PC-3 (cell line): ENCODE data around the gene FMO2. TPM values are rescaled to one million over a fixed set of nuclear protein-coding genes. Genes with fewer than 3 reads are reported as not detected.

Experiments used
- ATAC-seq: fragments of 200-7000 bp; cut with Tn5 transposase; 2 replicates; pipeline ENCODE4 v1.9.1; 2020; ENCODE audit warnings: mild to moderate bottlenecking, moderate library complexity
- BruUV-seq: library from RNA; stranded (reverse); fragments of 400-500 nt; replicated peaks from 2 replicates; lab custom pipeline; 2021; lab: Mats Ljungman, UMichigan
- CTCF ChIA-PET: fragments of 300-600 bp; sonication (Branson Sonifier 250); formaldehyde crosslinking; loops from one replicate; lab custom pipeline; 2022; ENCODE audit warnings: antibody characterized with exemption; lab: Charles Lee
- POLR2A ChIA-PET: fragments of 300-600 bp; sonication (Branson Sonifier 250); formaldehyde crosslinking; loops from one replicate; lab custom pipeline; 2022; ENCODE audit warnings: antibody characterized with exemption; ENCODE audit not compliant: unreplicated experiment; lab: Charles Lee
- DNase-seq: peaks from one replicate; pipeline ENCODE4 v3.0.0-alpha.2; 2015
- H2AFZ ChIP-seq: fragments of 300-600 bp; sonication (generic); 2 replicates; pipeline ENCODE4 v1.6.0; 2016; ENCODE audit warnings: antibody characterized with exemption, low read length
- H3F3A ChIP-seq: fragments of 300-600 bp; sonication (generic); one replicate; pipeline ENCODE4 v1.6.0; 2017; ENCODE audit warnings: antibody characterized with exemption, low read length, control low read depth, mild to moderate bottlenecking; ENCODE audit not compliant: unreplicated experiment
- H3K27ac ChIP-seq: fragments of 300-600 bp; sonication (generic); 2 replicates; pipeline ENCODE4 v1.5.1; 2016; ENCODE audit warnings: mild to moderate bottlenecking, low read length
- H3K27me3 ChIP-seq: fragments of 300-600 bp; sonication (generic); 2 replicates; pipeline ENCODE4 v1.6.1; 2016; ENCODE audit warnings: low read length, mixed read lengths
- H3K36me3 ChIP-seq: fragments of 300-600 bp; sonication (generic); 2 replicates; pipeline ENCODE4 v1.6.1; 2016; ENCODE audit warnings: low read depth, mixed run types, low read length, mixed read lengths
- H3K4me1 ChIP-seq: fragments of 300-600 bp; sonication (generic); 2 replicates; pipeline ENCODE4 v1.5.1; 2016; ENCODE audit warnings: low read length; ENCODE audit not compliant: insufficient read depth
- H3K4me2 ChIP-seq: fragments of 300-600 bp; sonication (generic); 2 replicates; pipeline ENCODE4 v1.6.0; 2016; ENCODE audit warnings: low read length
- H3K4me3 ChIP-seq: fragments of 300-600 bp; sonication (generic); 2 replicates; pipeline ENCODE4 v1.5.1; 2016; ENCODE audit warnings: mild to moderate bottlenecking, low read length, mixed read lengths
- H3K79me2 ChIP-seq: fragments of 300-600 bp; sonication (generic); 2 replicates; pipeline ENCODE4 v1.6.1; 2017; ENCODE audit warnings: low read length, mixed read lengths
- H3K9ac ChIP-seq: fragments of 300-600 bp; sonication (generic); 2 replicates; pipeline ENCODE4 v1.6.0; 2016; ENCODE audit warnings: mild to moderate bottlenecking, low read length
- H3K9me2 ChIP-seq: fragments of 300-600 bp; sonication (generic); replicated peaks from 2 replicates; pipeline ENCODE4 v1.6.1; 2016; ENCODE audit warnings: mixed run types, low read length, mixed read lengths
- H3K9me3 ChIP-seq: fragments of 300-600 bp; sonication (generic); 2 replicates; pipeline ENCODE4 v1.6.1; 2016; ENCODE audit warnings: low read length, mixed read lengths
- H4K20me1 ChIP-seq: fragments of 300-600 bp; sonication (generic); 2 replicates; pipeline ENCODE4 v1.6.1; 2016; ENCODE audit warnings: low read length, mixed read lengths
- EZH2 ChIP-seq: fragments of 300-600 bp; sonication (generic); IDR thresholded peaks from one replicate; pipeline ENCODE4 v1.6.1; 2017; ENCODE audit warnings: antibody characterized with exemption, mild to moderate bottlenecking, low read length; ENCODE audit not compliant: unreplicated experiment
- EZH2phosphoT487 ChIP-seq: fragments of 300-600 bp; sonication (generic); IDR thresholded peaks from 2 replicates; pipeline ENCODE4 v1.6.1; 2018; ENCODE audit warnings: mild to moderate bottlenecking, antibody characterized with exemption, low read length, borderline replicate concordance
- intact Hi-C: fragments of 100-400 bp; cut with micrococcal nuclease; formaldehyde crosslinking; loops from 2 replicates; pipeline ENCODE4 v1.9.0; 2023
- total RNA-seq: library from RNA; depleted of rRNA; stranded (reverse); fragments of >200 nt; gene quantifications from 2 replicates; pipeline ENCODE4 v1.2.3, GENCODE V29; 2014
- TF ChIP-seq, protein P1 (sequence below): fragments of 300-600 bp; sonication (generic); conservative IDR thresholded peaks from 2 replicates; pipeline ENCODE4 v1.5.1; 2017; ENCODE audit warnings: antibody characterized with exemption, low read depth, mild to moderate bottlenecking, low read length

The FMO2 gene
- total RNA-seq, 1 experiment from 2014 or later: not detected

DNA sequence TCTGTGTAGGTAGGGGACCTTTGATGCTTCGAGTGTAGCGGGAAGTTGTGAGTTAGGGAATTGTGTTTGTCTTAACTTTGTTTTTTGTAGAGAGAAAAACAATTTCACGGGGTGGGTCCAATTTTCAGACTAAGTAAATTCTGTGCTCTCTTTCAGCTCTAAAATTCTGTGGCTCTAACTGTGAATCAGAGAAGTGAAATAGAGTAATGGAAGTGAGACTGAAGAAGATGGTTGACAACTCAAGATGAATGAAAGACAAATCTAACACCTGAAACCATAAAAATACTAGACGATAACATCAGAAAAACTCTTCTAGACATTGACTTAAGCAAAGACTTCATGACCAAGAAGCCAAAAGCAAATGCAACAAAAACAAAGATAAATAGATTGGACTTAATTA is 58.8 kb downstream of the FMO2 start:
- Histone ChIP-seq H3K36me3 (no peaks in the 10 kb centered on the region), H3K9ac (no peak overlapping the region), H3K9me3 (no peaks in the 10 kb centered on the region), H3K4me2 (no peak overlapping the region), H3K79me2 (no peaks in the 10 kb centered on the region), H4K20me1 (no peaks in the 10 kb centered on the region), H2AFZ (no peak overlapping the region), H3K4me1 (no peaks in the 10 kb centered on the region), H3K27ac (no peak overlapping the region), H3F3A (no peaks in the 10 kb centered on the region), H3K27me3 (peaks cover 32% of the 10 kb centered on the region), H3K9me2 (no peaks in the 10 kb centered on the region), H3K4me3 (no peak overlapping the region)
- BruUV-seq: no TSS peak
- POLR2A ChIA-PET: no interaction called here
- CTCF ChIA-PET: no interaction called here
- no peak for ATAC-seq
- intact Hi-C loops: no loop called here
- DNase-seq: no peak
- TF ChIP-seq EZH2phosphoT487 (no peak), EZH2 (no peak)
- TF ChIP-seq, protein P1, sequence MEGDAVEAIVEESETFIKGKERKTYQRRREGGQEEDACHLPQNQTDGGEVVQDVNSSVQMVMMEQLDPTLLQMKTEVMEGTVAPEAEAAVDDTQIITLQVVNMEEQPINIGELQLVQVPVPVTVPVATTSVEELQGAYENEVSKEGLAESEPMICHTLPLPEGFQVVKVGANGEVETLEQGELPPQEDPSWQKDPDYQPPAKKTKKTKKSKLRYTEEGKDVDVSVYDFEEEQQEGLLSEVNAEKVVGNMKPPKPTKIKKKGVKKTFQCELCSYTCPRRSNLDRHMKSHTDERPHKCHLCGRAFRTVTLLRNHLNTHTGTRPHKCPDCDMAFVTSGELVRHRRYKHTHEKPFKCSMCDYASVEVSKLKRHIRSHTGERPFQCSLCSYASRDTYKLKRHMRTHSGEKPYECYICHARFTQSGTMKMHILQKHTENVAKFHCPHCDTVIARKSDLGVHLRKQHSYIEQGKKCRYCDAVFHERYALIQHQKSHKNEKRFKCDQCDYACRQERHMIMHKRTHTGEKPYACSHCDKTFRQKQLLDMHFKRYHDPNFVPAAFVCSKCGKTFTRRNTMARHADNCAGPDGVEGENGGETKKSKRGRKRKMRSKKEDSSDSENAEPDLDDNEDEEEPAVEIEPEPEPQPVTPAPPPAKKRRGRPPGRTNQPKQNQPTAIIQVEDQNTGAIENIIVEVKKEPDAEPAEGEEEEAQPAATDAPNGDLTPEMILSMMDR: no peak

DNA sequence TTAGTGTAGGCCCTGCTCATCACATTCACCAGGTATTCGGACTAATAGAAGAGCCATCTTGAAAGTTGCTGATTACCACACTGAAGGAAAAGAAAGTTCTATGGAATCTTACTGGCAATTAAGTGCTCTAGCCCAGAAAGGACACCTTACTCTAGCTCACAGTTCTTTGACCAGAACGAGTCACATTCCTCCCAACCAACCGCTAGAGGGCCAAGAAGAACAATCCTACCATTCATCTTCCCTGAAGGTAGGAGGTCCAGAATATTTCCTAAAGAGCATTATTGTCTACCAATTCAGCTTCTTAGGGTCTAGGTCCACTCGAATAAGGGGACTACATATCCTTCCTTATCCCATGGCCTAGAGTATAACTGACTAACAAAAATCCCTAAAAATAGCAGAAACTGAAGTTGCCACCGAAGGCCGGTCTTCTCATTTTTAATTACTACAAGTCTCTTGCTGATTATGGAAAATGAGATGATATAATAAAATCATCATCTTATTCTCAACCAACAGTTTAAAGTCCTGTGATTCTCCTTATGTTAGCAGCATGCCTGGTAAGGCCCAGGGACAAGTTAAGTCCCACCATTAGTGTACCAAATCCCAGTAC is 60.5 kb downstream of the FMO2 start:
- Histone ChIP-seq H3F3A (no peaks in the 10 kb centered on the region), H2AFZ (no peak overlapping the region), H3K9me2 (no peaks in the 10 kb centered on the region), H3K9ac (no peak overlapping the region), H3K9me3 (no peaks in the 10 kb centered on the region), H3K36me3 (no peaks in the 10 kb centered on the region), H3K4me1 (no peaks in the 10 kb centered on the region), H3K4me3 (no peak overlapping the region), H4K20me1 (no peaks in the 10 kb centered on the region), H3K27me3 (peaks cover 48% of the 10 kb centered on the region), H3K4me2 (no peak overlapping the region), H3K79me2 (no peaks in the 10 kb centered on the region), H3K27ac (no peak overlapping the region)
- ATAC-seq (peak; percentile 99), DNase-seq (peak; percentile 82)
- POLR2A ChIA-PET: no interaction called here
- TF ChIP-seq, protein P1: peak; percentile 98
- no peak for TF ChIP-seq EZH2
- CTCF ChIA-PET: interaction anchor here (0.6 to 3.3 kb wide), 8 partner anchors 9 to 496 kb away, joined by 3 to 67 read pairs (median 4); partner anchors contain the start of gene FMO4
- intact Hi-C loops: loop anchor here (1.0 to 5.0 kb wide), 3 partner anchors 68 to 472 kb away; partner anchors contain the start of gene PRRC2C
- no TSS peak for BruUV-seq

DNA sequence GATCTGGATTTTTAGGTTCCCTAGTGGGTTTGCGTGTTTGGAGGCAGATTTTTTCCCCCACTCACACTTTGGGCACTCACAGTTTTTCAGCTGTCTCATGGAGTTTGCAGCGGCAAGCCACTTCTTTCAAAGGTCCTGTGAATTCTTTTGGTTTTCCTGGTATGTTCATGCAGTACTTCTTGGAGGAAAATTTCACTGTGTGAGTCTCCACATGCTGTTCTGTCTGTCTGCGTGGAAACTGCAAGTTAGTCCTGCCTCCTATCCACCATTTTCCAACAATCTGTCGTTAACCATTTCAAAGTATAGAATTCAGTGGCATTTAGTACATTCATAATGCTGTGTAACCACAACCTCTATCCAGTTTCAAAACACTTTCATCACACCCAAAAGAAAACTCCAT is 62.4 kb downstream of the FMO2 start:
- no peak overlapping the region for H2AFZ ChIP-seq
- intact Hi-C loops: loop anchor here (5.0 kb wide), 2 partner anchors 240 to 470 kb away; partner anchors contain the start of gene PRRC2C
- DNase-seq: no peak

More for the DNA sequence above, 62.4 kb downstream of the FMO2 start:
- Histone ChIP-seq H3K9ac (no peak overlapping the region), H3K79me2 (no peaks in the 10 kb centered on the region), H3K9me3 (no peaks in the 10 kb centered on the region), H4K20me1 (no peaks in the 10 kb centered on the region), H3K36me3 (no peaks in the 10 kb centered on the region), H3K4me2 (no peak overlapping the region), H3F3A (no peaks in the 10 kb centered on the region), H3K27me3 (peaks cover 62% of the 10 kb centered on the region), H3K27ac (no peak overlapping the region), H3K9me2 (no peaks in the 10 kb centered on the region), H3K4me3 (no peak overlapping the region), H3K4me1 (0 out of 2 replicates have a peak, but pooled peaks cover 5% of the 10 kb centered on the region)
- no peak for ATAC-seq
- no TSS peak for BruUV-seq
- ChIA-PET CTCF (interaction anchor here (0.8 to 3.3 kb wide), 2 partner anchors 12 to 66 kb away, joined by 3 to 67 read pairs; partner anchors contain the start of gene FMO4), POLR2A (no interaction called here)
- TF ChIP-seq EZH2phosphoT487: no peak
- TF ChIP-seq, protein P1: no peak
- no peak for TF ChIP-seq EZH2
